SK-N-DZ (cell line): ENCODE results near the gene GHRL.

ENCODE experiments used
- DNase-seq: peaks from one replicate; pipeline ENCODE4 v3.0.0-alpha.2; 2015; ENCODE audit warnings: low spot score

Gene GHRL

DNA sequence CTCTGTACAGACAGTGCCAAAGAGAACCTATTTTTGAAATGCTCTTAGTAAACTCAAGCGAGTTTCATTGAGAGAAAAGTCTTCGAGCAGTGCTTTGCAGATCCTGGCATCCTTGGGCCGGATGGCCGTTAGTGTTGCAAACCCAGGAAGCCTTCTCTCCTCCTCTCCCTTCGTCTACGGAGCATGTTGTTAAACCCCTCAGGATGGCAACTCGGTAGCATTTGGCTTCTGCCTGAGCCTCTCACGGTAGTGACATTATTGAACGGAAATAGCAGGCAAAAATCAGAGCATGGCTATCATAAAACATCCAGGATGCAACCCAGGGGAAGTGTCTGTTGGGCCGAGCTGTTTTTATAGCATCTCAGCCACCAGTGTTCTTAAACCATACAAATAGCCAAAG lies 34.8 kb upstream of the GHRL start:
- DNase-seq, result no peak

DNA sequence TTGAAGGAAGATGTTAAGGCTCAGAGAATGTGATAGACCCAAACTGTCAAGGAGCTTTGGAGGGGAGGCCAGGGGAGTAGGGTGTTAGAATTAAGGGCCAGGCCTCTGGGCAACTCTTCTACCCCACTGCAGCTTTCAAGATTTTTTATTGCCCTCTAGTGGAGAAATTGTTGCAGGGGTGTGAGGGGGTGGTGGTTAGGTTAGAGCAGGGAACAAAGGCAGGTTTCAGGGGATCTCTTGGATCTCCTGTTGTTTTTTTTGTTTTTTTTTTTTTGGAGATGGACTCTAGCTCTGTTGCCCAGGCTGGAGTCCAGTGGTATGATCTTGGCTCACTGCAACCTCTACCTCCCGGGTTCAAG lies 29.6 kb upstream of the GHRL start:
- no peak for DNase-seq

DNA sequence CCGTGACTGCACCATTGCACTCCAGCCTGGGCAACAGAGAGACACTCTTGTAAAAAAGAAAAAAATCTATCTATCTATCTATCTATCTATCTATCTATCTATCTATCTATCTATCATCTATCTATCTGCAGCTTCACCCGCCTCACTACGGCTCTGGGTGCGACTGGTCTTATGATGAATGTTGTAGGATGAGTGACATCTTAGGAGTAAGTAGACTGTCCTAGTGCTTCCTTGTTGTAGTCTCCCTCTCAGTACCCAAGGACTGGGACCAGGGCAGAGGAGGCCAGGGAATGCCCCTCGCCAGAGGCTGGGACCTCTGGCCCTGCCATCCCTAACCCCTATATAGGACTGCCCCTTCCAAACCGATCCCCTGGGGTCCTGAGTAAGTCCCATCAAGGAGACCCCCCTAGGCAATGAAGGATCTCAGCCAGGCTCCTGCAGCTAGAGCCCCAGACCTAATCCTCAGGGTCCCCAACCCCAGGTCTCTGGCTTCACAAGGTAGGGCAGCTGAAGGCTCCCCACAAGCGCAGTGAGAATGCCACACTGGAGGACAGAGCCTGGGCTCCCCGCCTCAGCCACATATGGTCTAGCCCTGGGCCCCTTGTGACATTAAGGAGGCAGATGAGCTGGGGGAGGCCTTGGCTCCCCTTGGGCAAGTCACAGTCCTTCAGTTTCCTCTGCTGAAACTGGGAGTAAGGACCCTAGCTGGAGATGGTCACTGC lies 29.0 kb upstream of the GHRL start:
- no peak for DNase-seq

DNA sequence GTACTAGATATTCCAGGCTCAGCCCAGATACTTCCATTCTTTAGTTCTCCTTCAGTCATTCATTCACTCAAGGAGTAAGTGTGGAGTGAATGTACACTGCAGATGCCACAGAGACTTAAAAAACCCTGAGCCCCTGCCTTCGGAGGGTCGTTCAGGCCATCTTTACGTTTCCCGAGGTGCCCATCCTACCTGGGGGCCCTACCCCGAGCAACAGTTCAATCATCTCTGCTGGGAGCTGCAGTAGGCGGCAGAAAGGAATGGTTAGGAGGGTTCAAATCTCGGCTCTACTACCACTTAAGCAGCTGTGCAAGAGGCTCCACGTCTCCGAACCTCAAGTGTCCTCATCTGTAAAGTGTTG lies 27.6 kb upstream of the GHRL start:
- no peak for DNase-seq

DNA sequence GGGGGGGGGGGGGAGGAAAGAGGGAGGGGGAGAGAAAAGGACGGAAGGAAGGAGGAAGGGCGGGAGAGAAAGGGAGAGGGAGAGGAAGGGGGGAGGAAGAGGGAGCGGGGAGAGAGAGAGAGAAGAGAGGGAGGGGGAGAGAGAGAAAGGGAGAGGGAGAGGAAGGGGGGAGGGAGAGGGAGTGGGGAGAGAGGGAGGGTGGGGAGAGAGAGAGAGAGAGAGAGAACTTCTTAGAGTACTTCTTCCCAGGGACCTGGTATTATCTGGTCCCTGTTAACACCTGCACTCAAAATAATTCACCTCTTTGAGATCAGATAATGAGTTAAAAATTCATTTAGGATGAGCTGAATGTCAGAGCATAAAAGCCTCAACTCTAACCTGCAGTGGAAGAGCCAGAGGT lies 27.1 kb upstream of the GHRL start:
- DNase-seq, result no peak

DNA sequence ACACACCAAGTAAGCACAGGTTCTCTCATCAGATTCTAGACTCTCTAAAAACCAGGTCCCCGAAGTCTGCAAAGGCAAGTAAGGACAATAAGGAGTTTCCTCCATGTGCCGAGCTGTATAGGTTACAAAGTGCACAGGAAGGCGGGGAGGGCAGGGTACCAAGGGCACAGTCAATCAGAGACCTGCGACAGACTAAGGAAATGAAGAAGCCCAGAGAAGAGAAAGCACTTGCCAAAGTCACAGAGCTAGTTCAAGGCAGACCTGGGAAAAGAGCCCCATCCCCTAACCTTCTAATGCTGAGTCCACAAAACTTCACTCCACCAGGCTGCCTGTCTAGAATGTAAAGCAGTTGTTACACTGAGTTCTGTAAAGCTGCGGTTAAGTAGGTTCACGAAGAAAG lies 26.5 kb upstream of the GHRL start:
- DNase-seq, result no peak

DNA sequence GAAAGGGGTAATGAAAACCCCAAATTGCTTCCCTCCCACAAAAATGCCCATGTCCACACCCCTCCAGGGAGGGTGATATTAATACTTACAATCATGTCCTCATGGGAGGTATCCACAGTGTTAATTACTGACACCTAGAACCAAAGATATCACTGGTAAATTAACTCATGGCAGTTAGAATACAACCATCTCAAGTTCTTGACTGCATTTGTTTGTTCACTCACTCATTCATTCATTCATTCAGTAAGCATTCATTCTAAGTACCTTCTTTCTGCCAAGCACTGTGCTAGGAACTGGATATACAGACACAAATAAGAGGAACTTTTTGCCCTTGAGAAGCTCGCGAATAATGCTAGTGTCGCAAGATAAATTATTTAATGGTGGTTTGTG lies 25.2 kb upstream of the GHRL start:
- DNase-seq, result no peak

DNA sequence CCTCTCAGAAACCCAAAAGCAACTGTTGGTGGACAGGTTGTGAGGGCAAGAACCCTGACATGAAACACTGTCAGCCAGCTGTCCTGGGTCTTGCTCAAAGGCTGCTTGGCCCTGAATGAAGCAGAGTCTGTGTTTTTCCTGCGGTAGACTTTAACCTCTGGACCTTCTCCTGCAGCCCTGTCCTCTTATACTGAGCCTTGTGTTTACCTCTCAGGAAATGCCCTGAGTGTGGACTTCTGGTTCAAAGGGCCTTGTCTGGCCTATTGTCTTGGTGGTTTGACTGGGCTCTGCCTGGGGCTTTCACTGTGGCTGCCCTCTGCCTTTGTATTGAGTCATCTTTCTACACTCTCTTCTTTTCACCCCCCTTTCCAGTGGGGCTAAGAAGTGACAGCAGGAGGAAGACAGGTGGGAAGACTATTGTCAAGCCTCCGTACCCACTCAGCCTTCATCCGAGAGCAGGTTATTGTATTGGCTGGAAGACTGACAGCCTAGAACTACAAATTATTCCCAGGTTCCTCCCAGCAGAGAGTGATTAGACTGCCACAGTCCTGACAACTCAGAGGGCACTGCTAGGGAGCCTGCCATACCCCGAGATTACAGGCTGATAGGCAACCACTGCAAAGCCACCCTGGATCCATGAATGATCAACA lies 24.7 kb upstream of the GHRL start:
- no peak for DNase-seq

DNA sequence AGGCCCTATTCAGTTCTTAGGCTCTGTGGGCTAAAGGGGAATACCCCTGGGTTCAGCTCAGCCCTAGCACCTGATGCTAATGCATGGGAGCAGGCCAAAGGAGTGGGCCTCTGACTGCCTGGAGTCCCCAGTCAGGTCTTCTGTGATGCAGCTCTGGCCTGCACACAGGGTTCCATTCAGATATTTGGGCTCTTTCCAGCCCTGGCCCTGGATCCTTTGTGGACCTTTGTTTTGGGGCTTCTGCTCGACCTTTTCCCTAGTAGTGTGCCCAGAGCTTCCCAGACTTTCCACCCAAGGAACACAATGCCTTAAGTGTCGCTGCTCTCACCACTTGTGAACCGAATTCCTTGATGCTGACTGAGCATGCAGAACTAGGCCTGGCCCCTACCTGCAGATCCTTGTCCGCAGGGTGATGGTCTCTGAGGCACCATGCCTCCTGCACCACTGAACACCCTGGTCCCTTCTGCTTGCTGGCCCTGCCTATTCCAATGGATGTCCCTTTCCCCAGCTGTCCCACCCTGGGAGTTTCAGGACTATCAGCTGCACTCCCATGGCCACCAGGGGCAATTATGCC lies 23.1 kb upstream of the GHRL start:
- no peak for DNase-seq

DNA sequence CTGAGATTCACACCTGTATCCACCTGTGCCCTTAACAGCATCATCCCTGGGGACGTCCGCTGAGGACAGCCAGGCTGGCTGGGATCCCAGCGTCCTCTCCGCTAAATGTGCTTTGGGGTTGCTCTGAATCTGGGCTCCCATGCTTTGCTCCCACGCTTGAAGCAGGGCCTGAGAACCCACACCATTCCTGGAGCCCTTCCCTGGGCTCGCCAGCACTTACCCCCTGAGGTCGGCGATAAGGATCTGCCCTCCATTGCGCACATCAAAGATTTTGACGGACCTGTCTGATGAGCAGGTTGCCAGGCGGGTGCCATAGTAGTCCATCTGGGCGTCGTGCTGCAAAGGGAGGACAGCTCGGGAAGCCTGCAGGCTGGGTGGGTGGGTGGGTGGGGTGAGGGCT lies 22.4 kb upstream of the GHRL start:
- DNase-seq, result no peak

DNA sequence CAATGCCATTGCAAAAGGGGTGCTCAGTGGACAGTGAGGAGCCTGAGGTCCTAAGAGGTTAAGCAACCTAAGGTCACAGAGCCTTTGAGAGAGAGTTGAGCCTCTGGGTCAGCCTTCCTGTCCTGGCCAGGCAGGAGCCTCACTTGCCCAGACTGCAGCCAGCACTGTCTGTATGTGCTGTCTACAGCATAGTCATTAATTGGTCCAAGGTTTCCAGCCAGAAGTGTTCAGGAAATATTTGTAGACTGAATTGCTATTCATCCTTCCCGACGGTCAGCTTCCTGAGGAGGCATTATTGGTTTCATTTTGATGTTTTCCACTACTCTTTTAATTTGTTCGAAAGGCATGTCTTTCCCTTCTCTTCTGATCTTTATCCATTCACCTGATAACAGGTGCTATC lies 20.1 kb upstream of the GHRL start:
- DNase-seq, result no peak

DNA sequence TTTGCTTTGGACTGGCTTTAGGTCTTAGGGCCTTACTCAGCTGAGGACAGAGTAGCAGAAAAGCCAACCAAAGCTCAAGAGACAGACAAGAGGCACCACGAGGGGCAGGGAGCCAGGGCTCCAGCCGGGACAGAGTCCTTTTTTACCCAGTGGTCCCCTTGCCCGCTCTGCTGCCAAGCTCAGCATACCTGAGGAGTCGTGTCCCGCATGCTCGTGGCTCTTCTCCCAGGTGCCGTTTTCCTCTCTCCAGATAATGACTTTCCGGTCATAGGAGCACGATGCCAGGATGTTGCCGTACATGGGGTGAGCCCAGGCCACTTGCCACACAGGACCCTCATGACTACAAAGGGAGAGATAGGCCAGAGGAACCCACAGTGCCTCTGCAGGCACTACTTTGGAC lies 19.6 kb upstream of the GHRL start:
- no peak for DNase-seq

DNA sequence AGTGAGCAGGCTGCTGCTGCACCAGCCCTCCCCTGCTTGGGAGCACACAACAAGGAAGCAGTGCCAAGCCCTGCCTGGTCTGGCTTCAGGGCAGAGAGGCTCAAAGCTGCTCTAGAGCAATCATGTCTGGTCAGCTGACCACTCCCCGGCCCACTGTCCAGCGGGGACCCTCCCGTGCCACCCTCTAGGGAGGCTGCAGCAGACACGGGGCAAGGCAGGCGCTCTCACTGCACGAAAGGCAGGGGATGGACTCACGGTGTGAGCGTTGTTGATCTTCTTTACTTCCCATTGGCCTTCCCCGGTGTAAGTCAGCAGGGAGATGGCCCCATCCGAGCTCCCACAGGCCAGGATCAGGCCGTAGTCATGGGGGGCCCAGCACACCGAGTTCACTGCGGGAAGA lies 19.0 kb upstream of the GHRL start:
- DNase-seq, result no peak

DNA sequence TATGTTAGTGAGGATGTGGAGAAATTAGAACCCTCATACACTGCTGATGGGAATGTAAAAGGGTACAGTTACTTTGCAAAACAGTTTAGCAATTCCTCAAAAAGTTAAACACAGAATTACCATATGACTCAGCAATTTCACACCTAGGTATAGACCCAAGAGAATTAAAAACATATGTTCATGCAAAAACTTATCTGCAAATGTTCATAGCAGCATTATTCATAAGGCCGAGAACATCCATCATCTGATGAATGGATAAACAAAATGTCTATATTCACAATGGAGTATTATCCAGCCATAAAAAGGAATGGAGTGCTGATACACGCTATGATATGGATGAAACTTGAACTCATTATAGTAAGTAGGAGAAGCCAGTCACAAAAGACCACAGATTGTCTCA lies 17.8 kb upstream of the GHRL start:
- DNase-seq, result no peak

DNA sequence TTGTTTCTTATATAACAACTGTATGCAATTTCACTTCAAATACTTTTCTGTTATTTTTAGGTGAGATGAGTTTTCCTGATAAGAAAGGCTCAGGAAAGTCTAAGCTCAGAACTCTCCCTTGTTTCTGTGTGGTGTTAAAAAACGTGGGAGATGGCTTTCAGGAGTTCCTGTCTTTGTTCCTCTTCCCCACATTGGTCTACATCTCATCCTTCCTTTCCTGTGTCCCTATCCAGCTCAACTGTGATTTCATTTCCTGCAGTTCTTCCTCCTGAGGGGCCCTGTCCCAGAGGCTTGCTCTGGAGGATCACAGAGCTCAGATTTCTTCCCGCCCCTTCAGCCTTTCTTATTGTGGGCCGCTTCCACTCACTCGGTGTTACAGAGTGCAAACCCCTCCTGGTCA lies 17.0 kb upstream of the GHRL start:
- no peak for DNase-seq

DNA sequence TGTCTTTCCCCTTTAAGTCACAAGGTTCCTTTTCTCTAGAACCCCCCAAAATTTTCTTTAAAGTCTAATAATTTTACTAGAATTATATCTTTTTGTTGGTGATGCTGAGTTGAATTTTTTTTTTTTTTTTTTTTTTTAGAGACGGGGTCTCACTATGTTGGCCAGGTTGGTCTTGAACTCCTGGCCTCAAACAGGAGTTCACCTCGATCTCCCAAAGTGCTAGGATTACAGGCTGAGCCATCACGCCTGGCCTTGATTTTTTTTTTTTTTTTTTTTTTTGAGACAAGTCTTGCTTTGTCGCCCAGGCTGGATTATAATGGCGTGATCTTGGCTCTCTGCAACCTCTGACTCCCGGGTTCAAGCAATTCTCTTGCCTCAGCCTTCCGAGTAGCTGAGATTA lies 15.9 kb upstream of the GHRL start:
- no peak for DNase-seq

DNA sequence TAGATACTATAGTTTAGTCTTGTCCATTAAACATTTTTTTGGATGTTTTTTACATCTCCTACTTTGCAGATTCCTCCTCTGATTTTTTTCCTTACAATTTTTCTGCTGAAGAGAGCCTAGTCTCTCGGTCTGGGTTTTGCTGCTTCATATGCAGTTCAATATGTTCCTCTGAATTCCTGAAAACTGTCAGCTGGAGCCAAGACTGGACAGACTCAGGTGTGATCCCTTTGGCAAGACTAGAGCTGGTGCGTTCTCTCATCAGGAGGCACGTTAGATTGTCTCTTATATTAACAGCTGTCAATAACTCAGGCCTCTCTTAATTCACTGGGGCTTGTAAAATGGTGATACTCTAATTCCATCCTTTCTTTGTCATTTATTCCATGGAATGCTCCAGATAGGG lies 13.4 kb upstream of the GHRL start:
- DNase-seq, result no peak

DNA sequence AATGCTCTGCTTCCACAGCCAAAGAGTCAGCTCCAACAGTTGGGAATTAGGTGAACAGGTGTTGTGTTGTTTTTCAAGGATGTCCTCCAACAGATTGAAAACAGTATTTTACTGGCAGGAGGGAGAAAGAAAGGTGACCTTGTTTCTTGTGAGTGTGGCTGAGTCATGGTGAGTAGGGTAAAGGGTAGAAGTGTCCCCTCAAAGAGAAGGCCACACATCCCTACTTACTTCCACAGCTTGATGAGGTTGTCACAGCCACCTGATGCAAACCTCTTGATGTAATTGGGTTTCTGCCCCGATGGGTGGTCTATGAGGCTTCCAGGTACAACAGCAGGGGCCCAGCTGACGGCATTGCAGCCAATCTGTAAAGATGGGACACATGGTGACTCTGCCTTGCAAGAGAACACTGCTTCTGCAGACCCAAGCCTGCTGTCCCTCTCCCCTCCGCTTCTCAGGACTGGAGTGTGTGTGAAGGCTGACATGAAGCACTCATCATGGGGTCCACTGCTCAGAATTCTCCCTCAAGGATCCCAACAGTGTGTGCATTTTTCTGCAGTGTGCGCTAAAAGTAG lies 12.7 kb upstream of the GHRL start:
- no peak for DNase-seq

DNA sequence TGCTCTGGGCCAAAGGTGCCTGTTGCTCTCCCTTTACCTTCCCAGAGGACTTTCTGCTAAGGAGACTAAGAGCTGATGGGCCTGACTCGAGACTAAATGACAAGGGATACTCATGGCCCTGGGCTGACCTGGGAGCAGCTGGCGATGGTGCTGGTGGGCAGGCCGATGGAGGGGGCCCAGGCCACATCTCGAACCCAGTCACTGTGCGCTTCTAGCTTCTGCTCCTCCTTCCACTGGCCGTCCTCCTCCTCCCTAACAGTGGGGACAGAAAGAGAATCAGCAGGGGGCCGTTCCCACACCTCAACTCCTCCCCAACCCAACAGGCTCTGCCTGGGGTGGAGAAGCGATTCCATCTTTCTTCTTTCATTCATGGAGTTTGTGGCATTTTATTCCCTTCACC lies 12.2 kb upstream of the GHRL start:
- DNase-seq, result no peak

DNA sequence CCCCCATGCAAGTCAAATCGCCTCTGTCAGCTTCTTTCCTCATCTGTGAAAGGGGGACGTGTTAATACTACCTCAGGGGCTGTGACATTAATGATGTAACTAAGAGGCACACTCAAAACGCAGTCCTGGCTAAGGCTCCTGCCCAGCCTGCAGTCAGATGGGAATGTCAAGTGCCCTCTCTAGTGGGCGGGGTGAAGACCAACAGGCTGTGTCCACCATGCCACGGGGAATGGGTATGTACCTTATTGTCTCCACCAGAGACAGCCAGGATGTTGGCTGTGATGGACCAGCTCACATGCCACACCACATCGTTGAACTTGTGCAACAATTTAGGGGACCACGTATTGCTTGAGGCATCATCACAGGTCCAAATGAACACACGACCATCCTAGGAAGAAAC lies 11.0 kb upstream of the GHRL start:
- no peak for DNase-seq

DNA sequence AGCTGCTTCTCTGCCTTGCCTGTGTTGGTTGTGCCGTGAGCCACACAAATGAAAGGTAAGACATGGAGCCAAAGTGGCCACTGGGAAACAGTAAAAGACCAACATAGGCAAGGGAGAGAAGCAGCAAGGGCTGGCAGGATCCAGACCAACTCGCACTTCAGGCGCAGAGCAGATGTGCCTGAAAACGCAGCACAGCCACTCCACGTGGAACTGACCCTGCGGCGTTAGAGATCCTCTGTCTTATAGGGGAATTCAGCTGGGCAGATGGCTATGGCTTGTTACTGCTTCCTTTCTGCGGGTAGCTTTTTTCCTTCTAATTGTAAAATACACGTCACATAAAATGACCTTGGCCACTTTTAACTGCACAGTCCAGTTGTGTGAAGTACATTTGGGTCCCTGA lies 10.4 kb upstream of the GHRL start:
- DNase-seq, result no peak

DNA sequence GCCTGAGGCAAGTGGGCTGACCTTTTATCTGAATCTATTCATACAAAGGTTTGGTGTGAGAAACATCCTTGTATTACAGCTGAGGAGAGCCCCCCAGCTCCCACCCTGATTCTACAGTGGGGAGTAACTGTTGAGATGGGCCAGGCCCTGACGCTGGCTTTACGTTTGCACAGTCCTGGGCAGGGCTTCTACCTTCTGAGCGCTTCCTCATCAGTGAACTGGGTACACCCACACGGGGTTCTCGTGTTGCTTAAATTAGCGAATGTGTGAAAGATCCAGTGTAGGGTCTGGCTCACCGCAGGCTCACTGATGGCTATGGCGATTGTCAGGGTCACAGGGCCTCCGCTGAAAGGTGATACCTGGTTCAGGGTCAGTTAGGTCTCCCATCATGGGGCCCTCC lies 7.3 kb upstream of the GHRL start:
- no peak for DNase-seq

DNA sequence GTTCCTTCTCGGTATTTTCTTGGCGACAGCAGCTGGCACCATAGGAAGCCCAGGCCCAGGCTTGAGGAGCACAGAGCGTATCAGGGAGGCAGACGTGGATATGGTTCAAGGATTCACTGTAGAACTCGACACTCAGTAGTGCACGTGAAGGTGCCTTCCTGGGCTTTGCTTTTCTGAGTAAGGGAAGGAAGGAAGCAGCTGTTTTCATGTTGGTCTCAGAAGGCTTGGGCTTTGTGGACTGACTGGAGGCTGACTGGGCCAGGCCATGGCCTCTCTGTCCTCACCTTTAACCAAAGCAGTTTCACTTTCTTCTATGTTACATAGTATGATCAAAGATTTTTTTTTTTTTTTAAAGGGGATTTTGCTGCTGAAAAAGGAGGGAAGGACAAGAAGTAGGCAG lies 6.9 kb upstream of the GHRL start:
- no peak for DNase-seq
